GM23338 (cell line): ENCODE data around the gene GRID2.

ENCODE experiments used
- EZH2 ChIP-seq: fragments of 200-600 bp; sonication (generic); IDR thresholded peaks from one replicate; pipeline ENCODE4 v1.8.0; 2017; ENCODE audit warnings: antibody characterized with exemption, mild to moderate bottlenecking, low read depth; ENCODE audit not compliant: unreplicated experiment
- JUNB ChIP-seq: IDR thresholded peaks from one replicate; pipeline ENCODE4 v1.6.1; 2016; ENCODE audit warnings: antibody characterized with exemption; ENCODE audit not compliant: unreplicated experiment
- POLR2AphosphoS5 ChIP-seq: IDR thresholded peaks from 2 replicates; pipeline ENCODE4 v1.6.1; 2016; ENCODE audit warnings: antibody characterized with exemption, low read depth
- REST ChIP-seq: IDR thresholded peaks from one replicate; pipeline ENCODE4 v1.6.1; 2018; ENCODE audit warnings: antibody characterized with exemption; ENCODE audit not compliant: unreplicated experiment
- TF ChIP-seq, protein P1 (sequence below), 2 experiments: fragments of 200-600 bp in 1 of 2; sonication (generic) in 1 of 2; conservative IDR thresholded peaks; 2 replicates each; pipeline versions ENCODE4 v1.5.1 to v1.6.1; 2016 to 2017; ENCODE audit warnings: antibody characterized with exemption in 2 of 2, low read depth in 2 of 2, mild to moderate bottlenecking in 2 of 2, moderate library complexity in 1 of 2
- TF ChIP-seq, protein P2 (sequence below): IDR thresholded peaks from 2 replicates; pipeline ENCODE4 v1.6.1; 2016; ENCODE audit warnings: antibody characterized with exemption

DNA sequence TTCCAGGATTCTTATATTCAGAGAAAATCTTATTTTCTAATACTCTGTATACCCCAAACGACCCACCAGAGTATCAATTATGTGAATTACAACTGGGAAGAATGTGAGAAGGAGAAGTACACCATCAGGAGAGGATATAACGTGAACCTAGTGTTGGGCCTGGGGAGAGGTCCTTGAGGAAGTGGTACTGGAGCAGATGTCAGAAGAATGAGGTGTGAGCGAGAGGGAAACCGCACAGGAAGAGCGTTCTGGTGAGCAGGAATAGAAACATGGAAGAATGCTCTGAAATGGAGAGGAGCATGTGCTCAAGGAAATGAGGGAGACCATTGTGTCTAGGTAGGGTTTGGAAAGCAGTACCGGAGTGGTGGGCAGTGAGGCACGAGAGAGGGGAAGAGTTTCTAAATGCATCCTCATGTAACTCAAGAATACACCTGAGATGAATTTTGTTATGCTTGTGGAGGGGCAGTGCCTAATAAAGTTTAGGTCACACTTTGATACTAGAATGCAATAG, 151.6 kb downstream of the GRID2 start:
- TF ChIP-seq, protein P1, sequence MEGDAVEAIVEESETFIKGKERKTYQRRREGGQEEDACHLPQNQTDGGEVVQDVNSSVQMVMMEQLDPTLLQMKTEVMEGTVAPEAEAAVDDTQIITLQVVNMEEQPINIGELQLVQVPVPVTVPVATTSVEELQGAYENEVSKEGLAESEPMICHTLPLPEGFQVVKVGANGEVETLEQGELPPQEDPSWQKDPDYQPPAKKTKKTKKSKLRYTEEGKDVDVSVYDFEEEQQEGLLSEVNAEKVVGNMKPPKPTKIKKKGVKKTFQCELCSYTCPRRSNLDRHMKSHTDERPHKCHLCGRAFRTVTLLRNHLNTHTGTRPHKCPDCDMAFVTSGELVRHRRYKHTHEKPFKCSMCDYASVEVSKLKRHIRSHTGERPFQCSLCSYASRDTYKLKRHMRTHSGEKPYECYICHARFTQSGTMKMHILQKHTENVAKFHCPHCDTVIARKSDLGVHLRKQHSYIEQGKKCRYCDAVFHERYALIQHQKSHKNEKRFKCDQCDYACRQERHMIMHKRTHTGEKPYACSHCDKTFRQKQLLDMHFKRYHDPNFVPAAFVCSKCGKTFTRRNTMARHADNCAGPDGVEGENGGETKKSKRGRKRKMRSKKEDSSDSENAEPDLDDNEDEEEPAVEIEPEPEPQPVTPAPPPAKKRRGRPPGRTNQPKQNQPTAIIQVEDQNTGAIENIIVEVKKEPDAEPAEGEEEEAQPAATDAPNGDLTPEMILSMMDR (conservative IDR thresholded peaks at IDR 0.05; ENCODE audit: low read depth in 2 of 2), result no peak
- no peak for TF ChIP-seq EZH2
- TF ChIP-seq JUNB, result no peak
- TF ChIP-seq REST, result no peak
- no peak for TF ChIP-seq POLR2AphosphoS5
- TF ChIP-seq, protein P2, sequence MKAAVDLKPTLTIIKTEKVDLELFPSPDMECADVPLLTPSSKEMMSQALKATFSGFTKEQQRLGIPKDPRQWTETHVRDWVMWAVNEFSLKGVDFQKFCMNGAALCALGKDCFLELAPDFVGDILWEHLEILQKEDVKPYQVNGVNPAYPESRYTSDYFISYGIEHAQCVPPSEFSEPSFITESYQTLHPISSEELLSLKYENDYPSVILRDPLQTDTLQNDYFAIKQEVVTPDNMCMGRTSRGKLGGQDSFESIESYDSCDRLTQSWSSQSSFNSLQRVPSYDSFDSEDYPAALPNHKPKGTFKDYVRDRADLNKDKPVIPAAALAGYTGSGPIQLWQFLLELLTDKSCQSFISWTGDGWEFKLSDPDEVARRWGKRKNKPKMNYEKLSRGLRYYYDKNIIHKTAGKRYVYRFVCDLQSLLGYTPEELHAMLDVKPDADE, result no peak
